Measurements from ENCODE around the gene CASP10. TPM values are rescaled to one million over a fixed set of nuclear protein-coding genes. Genes with fewer than 3 reads are reported as not detected.

Gene CASP10
- total RNA-seq, 1 experiment from 2014 or later, result 2.8 TPM

GRCh38 chr2:201266629-201267028 lies 83.7 kb downstream of the CASP10 start:
- no peak overlapping the region for H3K4me3 Mint-ChIP-seq
- no peak for DNase-seq (ENCODE audit: low spot score)

More at GRCh38 chr2:201266629-201267028, 83.7 kb downstream of the CASP10 start:
- TF ChIP-seq ZSCAN18 (CRISPR knock-in tag; IDR thresholded peaks at IDR 0.05), result no peak
- TF ChIP-seq GRHL2 (CRISPR knock-in tag; IDR thresholded peaks at IDR 0.05; ENCODE audit: insufficient replicate concordance, severe bottlenecking), result no peak
- no peak for TF ChIP-seq CREM (CRISPR knock-in tag; IDR thresholded peaks at IDR 0.05)
- no peak for TF ChIP-seq CDX4 (CRISPR knock-in tag; IDR thresholded peaks at IDR 0.05; ENCODE audit: borderline replicate concordance)
- TF ChIP-seq ELF4 (CRISPR knock-in tag; IDR thresholded peaks at IDR 0.05; ENCODE audit: low read depth), result no peak
- TF ChIP-seq NFYB (CRISPR knock-in tag; conservative IDR thresholded peaks at IDR 0.05; ENCODE audit: low read depth), result no peak
- no peak for TF ChIP-seq ZNF281 (CRISPR knock-in tag; IDR thresholded peaks at IDR 0.05)
- no peak for TF ChIP-seq OVOL2 (CRISPR knock-in tag; IDR thresholded peaks at IDR 0.05; ENCODE audit: borderline replicate concordance)
- no peak for TF ChIP-seq ZNF232 (CRISPR knock-in tag; IDR thresholded peaks at IDR 0.05)
- no peak for TF ChIP-seq NFATC4 (CRISPR knock-in tag; IDR thresholded peaks at IDR 0.05)
- no peak for TF ChIP-seq AR (CRISPR knock-in tag; IDR thresholded peaks at IDR 0.05)
- no peak for TF ChIP-seq CREB1 (CRISPR knock-in tag; IDR thresholded peaks at IDR 0.05)
- no peak for TF ChIP-seq SP1 (CRISPR knock-in tag; conservative IDR thresholded peaks at IDR 0.05)
- TF ChIP-seq E2F1 (CRISPR knock-in tag; IDR thresholded peaks at IDR 0.05), result no peak
- POLR2A ChIA-PET, result no interaction called here
- CTCF ChIA-PET, result interaction anchor here (1.5 to 2.5 kb wide), 2 partner anchors 10 to 34 kb away, joined by 5 to 8 read pairs; no protein-coding TSS in a partner anchor
- no peaks in the 10 kb centered on the region for H3K27me3 Mint-ChIP-seq (ENCODE audit: low read depth)
- H3K27ac Mint-ChIP-seq, result no peak overlapping the region
- ATAC-seq, result no peak
- no peaks in the 10 kb centered on the region for H3K36me3 Mint-ChIP-seq
- no peaks in the 10 kb centered on the region for H3K4me1 Mint-ChIP-seq
- no peaks in the 10 kb centered on the region for H3K9me3 Mint-ChIP-seq

Measured in WTC11 (cell line).